ENCODE results near the gene ZNF280C.

The ZNF280C gene

GRCh38 chrX:130179579-130180215 lies 89.0 kb downstream of the ZNF280C start:
- no peak for DNase-seq (ENCODE audit: low read depth in 1 of 2, low spot score in 1 of 2)

DNA sequence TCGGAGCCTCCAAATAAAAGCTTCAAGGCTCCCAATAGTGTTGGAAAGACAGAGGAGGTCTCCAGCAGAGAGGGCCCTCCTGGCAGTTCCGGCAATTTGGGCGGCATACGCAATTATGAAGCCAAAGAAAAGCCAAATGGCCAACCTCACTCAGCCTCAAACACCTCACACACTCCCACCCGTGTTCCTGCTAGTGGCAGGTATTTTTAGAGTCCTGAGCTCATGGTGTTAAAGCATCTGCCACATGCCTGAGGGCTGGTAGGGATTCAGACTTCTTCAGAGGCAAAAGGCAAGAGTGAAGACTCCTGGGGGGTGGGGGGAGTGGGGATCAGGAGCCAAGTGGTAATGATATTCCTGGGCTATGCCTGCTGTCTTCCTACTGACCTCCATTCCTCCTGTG lies 89.5 kb downstream of the ZNF280C start:
- DNase-seq (ENCODE audit: low read depth in 1 of 2, low spot score in 1 of 2), result no peak

GRCh38 chrX:130176942-130177341 lies 91.8 kb downstream of the ZNF280C start:
- DNase-seq (ENCODE audit: low read depth in 1 of 2, low spot score in 1 of 2), result no peak

GRCh38 chrX:130176354-130176776 lies 92.3 kb downstream of the ZNF280C start:
- DNase-seq (ENCODE audit: low read depth in 1 of 2, low spot score in 1 of 2), result no peak

DNA sequence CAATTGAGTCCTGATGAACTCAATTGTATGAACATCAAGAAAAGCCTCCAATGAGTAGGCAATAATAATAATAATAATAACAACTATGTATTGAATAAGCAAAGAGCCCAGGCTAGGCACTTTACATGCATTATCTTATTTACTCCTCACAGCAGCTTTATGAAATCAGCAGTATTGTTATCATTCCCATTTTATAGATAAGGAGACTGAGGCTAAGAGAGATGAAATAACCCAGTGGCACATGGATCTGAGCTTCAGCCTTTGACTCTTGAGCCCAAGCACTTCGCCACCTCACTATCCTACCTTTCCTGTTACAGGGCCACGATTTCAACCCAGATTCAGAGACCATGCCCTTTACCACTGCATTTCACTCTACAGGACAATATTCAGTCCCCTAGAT lies 93.8 kb downstream of the ZNF280C start:
- no peak for DNase-seq (ENCODE audit: low read depth in 1 of 2, low spot score in 1 of 2)

DNA sequence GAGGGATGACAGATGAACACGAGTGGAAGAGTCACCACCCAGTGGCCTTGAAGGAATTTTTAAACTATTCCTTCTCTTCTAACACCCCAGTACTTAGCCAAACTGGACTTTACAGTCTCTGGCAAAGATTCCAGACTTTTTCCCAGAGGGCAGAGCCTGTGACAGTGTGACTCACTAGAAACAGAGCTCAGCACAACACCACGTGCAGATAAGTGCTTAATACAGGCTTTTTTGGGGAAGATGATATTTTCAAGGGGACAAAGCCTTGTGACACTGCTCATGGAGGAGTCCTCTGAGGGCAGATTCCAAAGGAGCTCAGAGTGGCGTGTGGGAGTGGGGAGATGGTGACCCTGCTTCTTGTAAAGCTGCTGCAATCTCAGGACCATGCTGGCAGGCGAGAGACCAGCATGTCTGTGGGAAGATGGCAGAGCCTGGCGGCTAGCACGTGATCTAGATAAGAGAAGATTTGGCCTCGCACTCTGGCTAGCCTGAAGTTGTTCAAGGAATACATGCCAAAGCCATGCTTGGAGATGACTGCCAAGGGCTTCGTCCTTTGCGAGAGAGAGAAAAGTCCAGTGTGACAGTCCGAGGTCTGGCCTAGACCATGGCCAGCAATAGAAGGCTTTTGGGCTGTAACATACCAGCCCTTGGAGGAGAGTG lies 94.5 kb downstream of the ZNF280C start:
- no peak for DNase-seq (ENCODE audit: low read depth in 1 of 2, low spot score in 1 of 2)

DNA sequence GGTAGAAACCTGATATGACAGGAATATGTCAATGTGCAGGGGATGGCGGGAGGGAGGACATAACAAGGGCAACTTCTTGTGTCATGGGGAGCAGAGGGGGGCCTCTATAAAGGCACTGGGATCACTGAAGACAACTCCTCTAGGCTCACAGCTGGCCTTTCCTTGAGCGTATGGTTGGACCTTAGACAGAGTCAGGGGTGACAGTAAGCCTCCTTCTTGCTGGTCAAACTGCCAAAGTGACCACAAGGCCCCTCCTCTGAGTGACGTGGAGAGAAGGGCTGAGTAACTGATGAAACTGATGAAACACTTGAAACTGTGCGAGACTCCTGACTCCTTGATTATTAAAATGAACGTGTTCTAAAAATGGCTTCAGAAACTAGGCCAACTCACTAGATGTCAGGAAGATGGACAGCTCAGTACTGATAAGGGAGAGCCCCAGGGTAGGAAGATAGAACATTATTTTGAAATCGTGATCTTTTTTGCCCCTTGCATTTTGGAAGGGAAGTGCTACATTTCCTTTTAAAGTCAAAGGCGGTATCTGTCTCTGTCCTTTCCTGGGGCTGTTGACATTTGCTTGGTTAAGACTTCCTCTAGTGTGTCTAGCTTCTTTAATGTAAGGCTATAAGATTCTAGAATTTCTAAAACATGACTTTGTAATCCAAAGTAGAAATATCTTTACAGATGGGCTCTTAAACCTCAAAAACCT lies 95.4 kb downstream of the ZNF280C start:
- DNase-seq (ENCODE audit: low read depth in 1 of 2, low spot score in 1 of 2), result no peak

DNA sequence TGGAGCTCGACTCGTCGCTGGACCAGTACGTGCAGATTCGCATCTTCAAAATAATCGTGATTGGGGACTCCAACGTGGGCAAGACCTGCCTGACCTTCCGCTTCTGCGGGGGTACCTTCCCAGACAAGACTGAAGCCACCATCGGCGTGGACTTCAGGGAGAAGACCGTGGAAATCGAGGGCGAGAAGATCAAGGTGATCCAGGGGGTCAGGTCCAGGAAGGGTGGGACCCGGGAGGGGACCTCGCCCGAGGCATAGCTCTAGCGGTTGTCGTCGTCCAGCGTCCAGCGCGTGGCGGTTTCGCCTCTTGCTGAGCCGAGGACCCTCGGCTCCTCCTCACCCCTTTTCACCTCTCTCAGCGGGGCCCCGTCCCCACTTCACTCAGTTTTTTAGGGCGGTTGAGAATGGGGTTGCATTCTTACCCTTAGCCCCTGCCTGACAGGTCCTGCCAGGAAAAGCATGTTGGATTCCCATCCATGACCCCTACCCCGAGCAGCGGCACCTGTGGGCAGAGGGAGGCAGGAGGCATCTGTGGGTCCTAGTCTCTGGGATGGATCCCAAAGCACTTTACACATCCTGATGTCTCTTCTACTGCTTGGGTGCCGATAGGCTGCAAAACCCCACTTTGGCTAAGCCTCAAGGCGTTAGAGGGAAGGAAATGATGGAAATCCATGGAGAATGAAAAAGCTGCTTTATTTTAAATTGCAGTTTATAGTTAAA lies 96.4 kb downstream of the ZNF280C start:
- no peak for DNase-seq (ENCODE audit: low read depth in 1 of 2, low spot score in 1 of 2)

DNA sequence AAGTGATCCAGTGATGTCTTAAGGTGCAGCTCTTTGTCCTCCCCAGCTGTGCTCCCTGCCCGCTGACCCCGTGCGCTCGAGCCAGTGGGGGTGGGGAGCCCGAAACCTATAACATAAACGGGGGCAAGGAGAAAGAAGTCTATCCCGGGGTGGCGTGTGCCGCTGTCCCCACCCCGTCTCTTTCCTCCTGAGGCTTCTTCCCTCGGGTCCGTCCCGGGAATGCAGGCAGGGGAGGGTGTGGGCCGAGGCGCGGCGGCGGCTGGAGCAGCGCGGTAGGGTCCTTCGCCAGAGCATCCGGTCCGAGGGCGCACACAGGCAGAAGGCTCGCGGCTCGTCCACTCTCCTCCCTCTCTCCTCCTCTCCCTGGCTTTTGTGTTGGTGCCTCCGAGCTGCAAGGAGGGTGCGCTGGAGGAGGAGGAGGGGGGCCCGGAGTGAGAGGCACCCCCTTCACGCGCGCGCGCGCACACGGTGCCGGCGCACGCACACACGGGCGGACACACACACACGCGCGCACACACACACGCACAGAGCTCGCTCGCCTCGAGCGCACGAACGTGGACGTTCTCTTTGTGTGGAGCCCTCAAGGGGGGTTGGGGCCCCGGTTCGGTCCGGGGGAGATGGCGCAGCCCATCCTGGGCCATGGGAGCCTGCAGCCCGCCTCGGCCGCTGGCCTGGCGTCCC lies 97.1 kb downstream of the ZNF280C start, which contains the start of gene RAB33A:
TSS of gene RAB33A (plus strand) at position 517 of the 681 bp plus-strand sequence. CDS start at position 618, 101 bp downstream.
- no peak for DNase-seq (ENCODE audit: low read depth in 1 of 2, low spot score in 1 of 2)

DNA sequence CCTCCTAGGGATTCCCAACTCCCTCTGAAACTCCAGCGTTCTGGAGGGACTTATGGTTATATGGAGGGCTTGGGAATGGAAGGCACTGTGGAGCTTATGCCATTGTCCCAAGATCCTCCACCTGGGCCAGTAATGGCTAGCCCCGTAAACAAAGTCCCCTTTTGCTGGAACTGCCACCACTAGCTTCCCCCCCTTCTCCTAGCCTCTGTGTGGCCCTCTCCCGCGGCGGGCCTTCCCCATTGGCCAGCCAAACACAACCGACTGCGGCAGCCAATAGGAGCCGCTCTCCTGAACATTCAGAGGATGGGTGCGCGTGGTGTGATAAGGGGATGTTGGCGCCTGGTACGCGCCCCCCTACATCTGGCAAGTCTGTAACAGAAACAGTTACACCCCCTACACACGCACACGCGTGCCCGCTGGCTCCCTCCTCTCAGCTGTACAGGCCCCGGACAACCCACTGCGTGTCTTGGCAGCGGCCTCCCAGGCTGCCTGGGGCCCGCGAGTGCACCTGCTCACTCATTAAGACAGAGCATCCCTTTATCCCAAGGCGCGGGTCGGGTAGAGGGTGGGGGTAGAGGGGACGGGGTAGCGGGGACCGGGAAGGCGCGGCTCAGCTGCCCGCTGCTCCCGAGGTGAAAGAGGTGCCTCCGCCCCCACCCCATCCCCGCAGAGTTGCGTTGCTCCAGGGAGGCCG lies 97.8 kb downstream of the ZNF280C start:
- peak in 1 of 2 donors; percentile 36 for DNase-seq (ENCODE audit: low read depth in 1 of 2, low spot score in 1 of 2)

DNA sequence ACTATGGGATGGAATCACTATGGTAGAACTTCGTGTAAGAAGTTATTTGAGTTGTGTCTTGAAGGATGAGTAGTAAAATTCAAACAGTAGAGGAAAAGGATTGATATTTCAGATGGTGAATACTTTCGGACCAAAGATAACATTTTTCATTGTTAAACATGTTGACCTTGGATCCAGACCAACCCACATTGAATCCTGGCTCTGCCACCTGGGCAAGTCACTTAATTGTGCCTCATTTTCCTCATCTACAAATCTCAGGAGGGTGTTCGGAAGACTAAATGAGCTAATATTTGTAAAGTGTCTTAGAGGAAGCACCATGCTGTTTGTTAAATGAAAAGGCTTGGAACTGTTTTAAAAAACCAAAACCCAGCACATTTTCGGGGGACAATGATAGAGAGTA lies 101.7 kb downstream of the ZNF280C start:
- no peak for DNase-seq (ENCODE audit: low read depth in 1 of 2, low spot score in 1 of 2)

- DNase-seq (ENCODE audit: low read depth in 1 of 2, low spot score in 1 of 2), result no peak
Measured at GRCh38 chrX:130166503-130166777, 102.3 kb downstream of the ZNF280C start.

GRCh38 chrX:130165703-130166502 lies 102.8 kb downstream of the ZNF280C start, which contains the start of gene AIFM1:
TSS of gene AIFM1 (minus strand) at chrX:130165841. CDS start at chrX:130165656, 185 bp downstream.
- DNase-seq (ENCODE audit: low read depth in 1 of 2, low spot score in 1 of 2), result peak; percentile 62 to 82

- DNase-seq (ENCODE audit: low read depth in 1 of 2, low spot score in 1 of 2), result no peak
Measured at GRCh38 chrX:130165181-130165702, 103.5 kb downstream of the ZNF280C start.

DNA sequence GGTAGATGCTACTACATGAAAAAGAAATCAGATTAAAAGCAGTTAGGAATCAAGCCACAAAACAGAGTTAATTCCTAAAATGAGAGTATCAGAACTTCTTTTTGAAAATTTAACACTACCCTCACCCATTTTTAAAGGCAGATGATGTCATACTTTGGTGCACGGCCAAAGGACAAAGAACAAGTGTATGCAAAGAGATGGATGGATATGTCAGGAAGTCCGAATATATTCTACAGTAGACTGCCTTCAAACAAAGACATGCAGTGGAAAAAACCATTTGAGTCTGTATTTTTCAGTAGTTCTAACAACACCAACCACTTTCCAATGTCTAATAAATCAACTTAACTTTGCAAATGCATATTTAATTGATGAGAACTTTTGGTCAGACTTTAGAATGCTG lies 105.3 kb downstream of the ZNF280C start:
- no peak for DNase-seq (ENCODE audit: low read depth in 1 of 2, low spot score in 1 of 2)

DNA sequence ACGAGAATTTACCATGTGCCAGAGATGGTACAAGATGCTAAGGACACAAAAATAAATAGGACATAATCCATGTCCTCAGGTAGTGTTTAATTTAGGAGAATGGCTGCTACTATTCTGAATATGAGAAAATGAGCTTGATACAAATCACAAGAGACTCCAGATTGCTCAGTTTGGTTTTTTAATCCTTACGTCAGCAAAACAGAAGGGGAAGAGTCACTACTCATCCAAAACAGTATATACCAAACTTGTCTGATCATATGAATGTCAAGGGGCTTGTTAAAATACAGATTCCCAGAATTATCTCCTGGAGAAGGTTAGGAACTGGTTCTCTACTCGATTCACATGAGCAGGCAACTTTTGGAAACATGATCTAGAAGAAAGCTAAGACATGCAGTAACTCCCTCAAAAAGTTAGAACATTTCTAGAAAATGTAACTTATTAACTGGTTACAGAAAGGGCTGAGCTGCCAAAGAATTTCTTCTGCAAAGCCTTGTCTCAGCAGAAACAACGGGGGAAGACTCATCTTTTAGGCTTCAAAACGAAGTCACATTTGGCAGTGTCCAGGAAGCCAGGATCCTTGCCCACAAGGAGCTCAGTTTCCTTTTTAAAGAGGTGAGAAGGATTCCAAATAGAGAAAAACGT lies 106.5 kb downstream of the ZNF280C start:
- DNase-seq (ENCODE audit: low read depth in 1 of 2, low spot score in 1 of 2), result no peak

DNA sequence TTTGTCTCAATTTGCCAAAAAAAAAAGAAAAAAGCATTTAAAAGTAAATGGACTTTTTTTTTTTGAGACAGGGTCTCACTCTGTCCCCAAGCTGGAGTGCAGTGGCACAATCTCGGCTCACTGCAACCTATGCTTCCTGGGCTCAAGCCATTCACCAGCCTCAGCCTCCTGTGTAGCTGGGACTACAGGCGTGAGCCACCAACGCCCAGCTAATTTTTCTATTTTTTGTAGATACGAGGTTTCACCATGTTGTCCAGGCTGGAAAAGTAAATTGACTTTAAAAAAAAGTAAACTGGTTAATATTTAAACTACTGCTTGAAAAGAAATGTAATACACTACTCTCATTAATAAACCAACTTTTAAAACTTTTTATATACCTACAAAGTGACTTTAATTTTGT lies 108.9 kb downstream of the ZNF280C start:
- no peak for DNase-seq (ENCODE audit: low read depth in 1 of 2, low spot score in 1 of 2)

GRCh38 chrX:130158311-130158710 lies 110.4 kb downstream of the ZNF280C start:
- no peak for DNase-seq (ENCODE audit: low read depth in 1 of 2, low spot score in 1 of 2)

DNA sequence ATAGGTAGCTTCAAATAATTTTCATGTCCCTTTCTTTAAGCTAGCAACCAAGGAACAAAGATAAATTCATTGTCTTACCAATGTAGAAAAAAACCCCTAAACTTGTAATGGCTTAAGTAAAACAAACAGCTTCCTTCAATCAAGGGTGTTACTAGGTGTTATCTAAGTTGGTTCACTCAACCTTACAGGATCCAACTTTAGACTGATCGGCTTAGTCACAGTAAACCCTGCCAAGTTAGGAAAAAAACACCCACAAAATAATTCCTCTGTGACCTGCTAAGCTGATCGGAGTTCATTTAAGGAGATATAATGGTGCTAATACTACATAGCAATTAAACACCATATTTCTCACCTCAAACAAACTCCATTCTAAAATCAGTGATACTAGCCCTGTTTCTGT lies 113.1 kb downstream of the ZNF280C start:
- no peak for DNase-seq (ENCODE audit: low read depth in 1 of 2, low spot score in 1 of 2)
